Immature natural killer cell (primary cell): ENCODE measurements around the gene TMEM63C. TPM values are rescaled to one million over a fixed set of nuclear protein-coding genes. Genes with fewer than 3 reads are reported as not detected.

ENCODE experiments used
- DNase-seq, 3 donors: peaks; one replicate each; pipeline ENCODE4 v3.0.0; 2022; ENCODE audit warnings: mixed read lengths in 1 of 3
- H3K27ac Mint-ChIP-seq, 6 donors: one replicate each; pipeline ENCODE4 v1.8.0; 2020; ENCODE audit warnings: mixed read lengths in 6 of 6, mild to moderate bottlenecking in 5 of 6, inconsistent platforms in 4 of 6, moderate library complexity in 3 of 6
- H3K27me3 Mint-ChIP-seq, 3 donors: one replicate each; pipeline ENCODE4 v1.8.0; 2020 to 2021; ENCODE audit warnings: low read depth in 3 of 3, mild to moderate bottlenecking in 3 of 3, mixed read lengths in 3 of 3, moderate library complexity in 3 of 3, inconsistent platforms in 1 of 3
- H3K36me3 Mint-ChIP-seq, 3 donors: one replicate each; pipeline ENCODE4 v1.8.0; 2020; ENCODE audit warnings: mixed read lengths in 3 of 3, inconsistent platforms in 2 of 3, mild to moderate bottlenecking in 2 of 3
- H3K4me1 Mint-ChIP-seq, 2 donors: one replicate each; pipeline ENCODE4 v1.8.0; 2020; ENCODE audit warnings: inconsistent platforms in 2 of 2, mild to moderate bottlenecking in 2 of 2, mixed read lengths in 2 of 2, moderate library complexity in 1 of 2
- H3K4me3 Mint-ChIP-seq, 5 donors: one replicate each; pipeline ENCODE4 v1.8.0; 2020; ENCODE audit warnings: mild to moderate bottlenecking in 5 of 5, mixed read lengths in 5 of 5, inconsistent platforms in 3 of 5, moderate library complexity in 3 of 5
- H3K9me3 Mint-ChIP-seq, 6 donors: one replicate each; pipeline ENCODE4 v1.8.0; 2020; ENCODE audit warnings: mild to moderate bottlenecking in 6 of 6, mixed read lengths in 6 of 6, inconsistent platforms in 4 of 6, moderate library complexity in 3 of 6
- polyA plus RNA-seq, 3 donors: library from polyadenylated mRNA; unstranded; fragments of 300-500 nt; fragmentation: Illumina TruSeq; gene quantifications; one replicate each; pipeline ENCODE4 v1.2.3, GENCODE V29; 2021

Gene TMEM63C
- polyA plus RNA-seq, 3 donors from 2014 or later, result 0.03 to 0.64 TPM; not detected in 1

DNA sequence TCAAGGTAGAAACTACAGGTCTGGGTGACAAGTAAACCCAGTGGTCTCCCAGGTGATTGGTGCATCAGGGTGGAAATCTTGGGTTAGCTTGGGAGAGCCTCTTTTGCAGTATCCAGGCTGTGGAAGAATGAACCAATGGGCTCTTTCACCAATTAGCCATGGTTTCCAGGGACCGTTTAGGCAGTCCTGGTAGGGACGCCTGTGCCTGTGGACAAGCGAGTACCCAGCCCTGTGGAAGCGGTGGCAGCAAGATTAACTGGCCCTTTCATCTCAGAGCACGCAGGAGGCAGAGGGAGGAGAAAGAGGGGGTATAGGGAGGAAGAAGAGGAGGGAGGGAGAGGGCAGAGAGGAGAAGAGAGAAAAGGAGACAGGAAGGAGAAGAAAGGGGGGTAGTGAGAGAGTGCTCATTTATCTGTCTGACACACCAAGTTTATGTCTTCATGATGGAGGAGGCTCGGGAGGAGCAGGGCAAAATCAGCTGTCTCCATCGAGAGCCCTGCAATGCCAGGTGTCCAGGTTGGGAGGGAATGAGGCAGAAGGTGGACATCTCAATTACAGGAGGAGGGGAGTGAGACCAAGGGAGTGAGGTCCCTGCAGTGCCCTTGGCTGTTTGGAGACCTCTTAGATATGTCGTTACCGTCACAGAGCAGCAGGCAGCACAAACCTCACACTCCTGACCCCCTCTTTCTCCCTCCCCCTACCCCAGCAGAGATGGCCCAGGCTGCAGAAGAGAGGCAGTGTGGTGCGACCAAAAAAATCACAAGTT, 35.4 kb upstream of the TMEM63C start:
- no peaks in the 10 kb centered on the region for H3K9me3 Mint-ChIP-seq
- no peak overlapping the region for H3K27ac Mint-ChIP-seq
- H3K36me3 Mint-ChIP-seq, result no peaks in the 10 kb centered on the region
- H3K4me1 Mint-ChIP-seq, result peaks cover 0 to 3% of the 10 kb centered on the region in 2 donors
- H3K27me3 Mint-ChIP-seq, result peaks cover 4 to 31% (median 7%) of the 10 kb centered on the region in 3 donors
- DNase-seq, result no peak
- H3K4me3 Mint-ChIP-seq, result no peak overlapping the region

DNA sequence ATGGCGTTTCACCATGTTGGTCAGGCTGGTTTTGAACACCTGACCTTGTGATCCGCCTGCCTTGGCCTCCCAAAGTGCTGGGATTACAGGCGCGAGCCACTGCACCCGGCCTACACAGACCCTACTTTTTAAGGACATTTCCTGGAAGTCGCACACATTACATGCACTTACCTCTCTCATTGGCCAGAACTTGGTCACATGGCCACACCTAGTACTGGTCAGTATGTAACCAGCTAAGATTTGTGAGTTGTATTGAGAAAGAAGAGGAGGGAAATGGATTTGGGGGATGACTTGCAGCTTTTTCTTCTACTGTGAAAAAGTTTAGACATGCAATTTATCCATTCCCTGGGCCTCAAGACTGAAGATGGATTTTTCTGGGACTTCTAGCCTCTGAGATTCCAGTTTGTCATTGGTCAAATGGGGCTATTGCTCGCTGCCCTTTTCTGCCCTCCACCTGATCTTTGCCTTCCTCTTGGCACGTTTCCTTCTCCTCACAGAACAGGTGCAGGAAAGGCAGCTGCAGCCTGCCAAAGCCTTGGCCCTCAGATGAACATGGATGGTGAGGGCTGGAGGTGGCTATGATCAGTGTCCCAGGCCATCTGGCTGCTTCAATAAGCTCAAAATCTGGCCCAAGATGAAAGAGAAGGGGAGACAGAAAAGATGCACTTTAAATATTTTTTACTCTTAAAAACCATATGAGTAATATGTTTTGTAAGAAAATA, 32.9 kb upstream of the TMEM63C start:
- Mint-ChIP-seq H3K9me3 (no peaks in the 10 kb centered on the region), H3K27ac (no peak overlapping the region), H3K36me3 (no peaks in the 10 kb centered on the region), H3K4me1 (no peaks in the 10 kb centered on the region), H3K27me3 (peaks cover 1 to 15% (median 5%) of the 10 kb centered on the region in 3 donors), H3K4me3 (no peak overlapping the region)
- no peak for DNase-seq

DNA sequence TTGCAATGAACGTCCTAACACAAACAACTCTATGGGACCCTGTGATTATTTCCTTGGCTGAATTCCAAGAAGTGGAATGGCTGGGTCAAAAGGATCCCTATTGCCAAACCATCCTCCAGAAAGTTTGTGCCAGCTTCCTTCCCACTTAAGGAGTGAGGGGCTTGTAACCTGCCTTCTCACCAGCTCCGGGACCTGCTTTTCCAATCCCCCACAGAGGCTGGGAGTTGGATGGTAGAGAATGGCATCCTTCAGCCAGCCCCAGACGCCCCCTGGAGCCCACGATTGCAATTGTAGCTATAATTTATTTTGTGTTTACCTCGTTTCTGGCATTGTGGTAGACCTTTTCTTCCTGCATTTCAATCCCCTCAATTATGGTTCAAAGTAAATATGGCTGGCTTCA, 30.4 kb upstream of the TMEM63C start:
- H3K9me3 Mint-ChIP-seq, result no peaks in the 10 kb centered on the region
- H3K27ac Mint-ChIP-seq, result no peak overlapping the region
- no peak for DNase-seq
- no peaks in the 10 kb centered on the region for H3K4me1 Mint-ChIP-seq
- peaks cover 0 to 6% (median 5%) of the 10 kb centered on the region in 3 donors for H3K27me3 Mint-ChIP-seq
- no peaks in the 10 kb centered on the region for H3K36me3 Mint-ChIP-seq
- H3K4me3 Mint-ChIP-seq, result no peak overlapping the region

DNA sequence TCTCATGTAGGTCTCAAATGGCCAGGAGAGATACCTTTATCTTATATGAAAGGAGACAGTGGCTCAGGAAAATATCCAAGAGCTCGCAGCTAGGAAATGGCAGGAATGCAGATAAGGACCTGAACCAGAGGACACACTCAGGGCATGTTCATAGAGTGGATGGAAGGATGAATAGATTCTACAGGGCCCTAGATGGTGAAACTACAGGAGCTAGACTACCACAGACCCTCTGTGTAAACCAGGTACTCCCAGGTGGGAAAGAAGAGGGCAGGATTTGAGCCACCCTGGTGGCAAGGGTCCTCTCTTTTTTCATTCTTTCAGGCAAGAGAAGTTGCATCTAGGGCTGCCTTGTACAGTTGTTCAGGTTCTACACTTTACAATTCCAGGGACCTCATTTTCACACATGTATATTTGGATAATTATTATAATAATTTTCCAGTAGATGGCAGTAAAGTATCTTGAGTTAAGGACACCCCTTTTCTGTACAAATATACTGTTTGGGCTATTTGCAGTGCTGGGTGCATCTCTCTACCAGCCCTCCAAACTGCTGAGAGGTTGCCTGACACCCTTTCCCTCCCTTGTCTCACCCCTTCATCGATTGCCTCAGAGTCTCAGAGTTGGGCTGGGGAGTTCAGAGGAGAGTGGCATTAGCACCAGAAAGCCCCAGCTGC, 29.5 kb upstream of the TMEM63C start:
- Mint-ChIP-seq H3K9me3 (no peaks in the 10 kb centered on the region), H3K27ac (no peak overlapping the region), H3K4me3 (no peak overlapping the region), H3K36me3 (no peaks in the 10 kb centered on the region), H3K27me3 (peaks cover 0 to 6% (median 5%) of the 10 kb centered on the region in 3 donors), H3K4me1 (no peaks in the 10 kb centered on the region)
- peak in 2 of 3 donors; percentile 22 for DNase-seq

GRCh38 chr14:77153802-77154201, 27.8 kb upstream of the TMEM63C start:
- H3K4me1 Mint-ChIP-seq, result no peaks in the 10 kb centered on the region
- H3K27me3 Mint-ChIP-seq, result peaks cover 3 to 9% (median 6%) of the 10 kb centered on the region in 3 donors
- DNase-seq, result no peak
- H3K9me3 Mint-ChIP-seq, result no peaks in the 10 kb centered on the region
- H3K36me3 Mint-ChIP-seq, result no peaks in the 10 kb centered on the region
- H3K27ac Mint-ChIP-seq, result no peak overlapping the region
- H3K4me3 Mint-ChIP-seq, result no peak overlapping the region

GRCh38 chr14:77154421-77154820, 27.2 kb upstream of the TMEM63C start:
- H3K27ac Mint-ChIP-seq, result no peak overlapping the region
- H3K9me3 Mint-ChIP-seq, result no peaks in the 10 kb centered on the region
- DNase-seq, result no peak
- peaks cover 3 to 11% (median 9%) of the 10 kb centered on the region in 3 donors for H3K27me3 Mint-ChIP-seq
- H3K4me3 Mint-ChIP-seq, result no peak overlapping the region
- H3K4me1 Mint-ChIP-seq, result no peaks in the 10 kb centered on the region
- no peaks in the 10 kb centered on the region for H3K36me3 Mint-ChIP-seq

DNA sequence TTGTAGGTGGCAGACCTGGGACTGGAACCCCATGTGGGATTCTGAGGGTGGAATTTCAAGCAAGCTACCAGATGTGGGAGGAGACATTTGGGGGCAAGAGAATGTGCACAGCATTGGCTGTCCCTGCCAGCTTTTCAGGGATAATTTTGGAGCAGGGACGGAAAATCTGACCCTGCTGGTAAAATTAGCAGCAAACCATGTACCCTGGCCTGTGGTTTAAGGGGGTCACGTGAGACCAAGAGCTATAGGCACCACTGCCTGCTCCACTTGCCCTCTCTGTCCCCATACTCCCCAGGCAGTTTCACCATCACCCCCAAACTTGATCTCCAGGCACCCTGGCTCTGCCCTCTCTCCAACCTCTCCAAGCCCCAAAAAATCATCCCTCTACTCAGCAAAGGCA, 26.5 kb upstream of the TMEM63C start:
- Mint-ChIP-seq H3K36me3 (no peaks in the 10 kb centered on the region), H3K4me1 (no peaks in the 10 kb centered on the region), H3K9me3 (no peaks in the 10 kb centered on the region), H3K4me3 (no peak overlapping the region), H3K27me3 (peaks cover 3 to 11% (median 9%) of the 10 kb centered on the region in 3 donors), H3K27ac (no peak overlapping the region)
- no peak for DNase-seq

DNA sequence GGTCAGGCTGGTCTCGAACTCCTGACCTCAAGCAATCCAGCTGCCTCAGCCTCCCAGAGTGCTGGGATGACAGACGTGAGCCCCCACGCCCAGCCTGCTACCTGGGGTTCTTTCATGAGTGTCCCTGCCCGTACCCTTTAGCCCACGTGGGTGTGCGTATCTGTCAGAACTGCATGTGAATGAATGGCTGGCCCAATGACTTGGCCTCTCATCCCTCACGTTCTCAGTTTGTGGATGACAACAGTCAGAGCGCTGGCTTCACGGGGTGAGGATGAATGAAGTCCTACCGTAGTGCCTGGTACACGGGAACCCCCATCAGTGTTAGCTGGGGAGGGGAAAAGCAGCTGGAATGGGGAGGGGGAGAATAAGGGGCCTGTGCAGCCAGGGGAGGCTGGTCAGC, 23.9 kb upstream of the TMEM63C start:
- Mint-ChIP-seq H3K9me3 (no peaks in the 10 kb centered on the region), H3K27me3 (peaks cover 6 to 13% (median 9%) of the 10 kb centered on the region in 3 donors), H3K4me1 (no peaks in the 10 kb centered on the region)

GRCh38 chr14:77158175-77158881, 23.3 kb upstream of the TMEM63C start:
- no peaks in the 10 kb centered on the region for H3K36me3 Mint-ChIP-seq
- H3K9me3 Mint-ChIP-seq, result no peaks in the 10 kb centered on the region
- H3K27ac Mint-ChIP-seq, result no peak overlapping the region
- H3K27me3 Mint-ChIP-seq, result peaks cover 6 to 13% (median 9%) of the 10 kb centered on the region in 3 donors
- DNase-seq, result no peak
- no peaks in the 10 kb centered on the region for H3K4me1 Mint-ChIP-seq
- H3K4me3 Mint-ChIP-seq, result no peak overlapping the region

More for the DNA sequence above, 23.9 kb upstream of the TMEM63C start:
- no peaks in the 10 kb centered on the region for H3K36me3 Mint-ChIP-seq
- no peak overlapping the region for H3K4me3 Mint-ChIP-seq
- DNase-seq, result no peak
- no peak overlapping the region for H3K27ac Mint-ChIP-seq

DNA sequence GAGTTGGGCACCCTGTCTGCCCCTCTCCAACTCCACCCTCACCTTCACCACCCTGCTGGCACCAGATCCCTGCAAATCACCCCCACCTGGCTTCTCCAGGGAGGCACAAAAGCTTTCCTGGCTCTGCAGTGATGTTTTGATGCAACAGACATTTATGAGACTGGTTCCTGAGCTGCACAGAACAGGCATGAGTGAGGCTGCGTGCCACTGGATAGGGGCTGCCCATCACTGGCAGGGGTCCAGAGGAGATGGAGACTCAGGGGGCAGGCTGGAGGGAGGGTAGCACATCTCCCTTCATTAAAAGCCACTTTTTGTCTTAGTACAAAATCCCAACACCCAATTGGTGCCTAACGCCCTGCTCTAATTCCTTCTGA, 22.7 kb upstream of the TMEM63C start:
- Mint-ChIP-seq H3K4me1 (no peaks in the 10 kb centered on the region), H3K9me3 (no peaks in the 10 kb centered on the region), H3K27ac (no peak overlapping the region), H3K36me3 (no peaks in the 10 kb centered on the region), H3K4me3 (no peak overlapping the region), H3K27me3 (peaks cover 6 to 13% (median 6%) of the 10 kb centered on the region in 3 donors)
- DNase-seq, result no peak

GRCh38 chr14:77161011-77161410, 20.6 kb upstream of the TMEM63C start:
- Mint-ChIP-seq H3K4me3 (no peak overlapping the region), H3K27ac (no peak overlapping the region), H3K36me3 (no peaks in the 10 kb centered on the region), H3K4me1 (no peaks in the 10 kb centered on the region), H3K27me3 (peaks cover 6 to 21% (median 6%) of the 10 kb centered on the region in 3 donors), H3K9me3 (no peaks in the 10 kb centered on the region)
- no peak for DNase-seq

DNA sequence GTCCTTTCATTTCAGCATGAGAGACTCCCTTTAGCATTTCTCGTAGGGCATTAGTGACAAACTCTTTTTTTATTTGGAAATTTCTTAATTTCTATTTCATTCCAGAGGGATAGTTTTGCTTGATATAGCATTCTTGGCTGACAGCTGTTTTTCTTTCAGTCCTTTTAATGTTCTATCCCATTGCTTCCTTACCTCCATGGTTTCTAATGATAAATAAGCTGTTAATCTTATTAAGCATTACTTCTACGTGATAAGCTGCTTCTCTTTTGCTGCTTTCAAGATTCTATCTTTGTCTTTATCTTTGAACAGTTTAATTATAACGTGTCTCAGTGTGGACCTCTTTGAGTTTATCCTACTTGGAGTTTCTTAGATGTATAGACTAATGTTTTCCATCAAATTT, 11.6 kb upstream of the TMEM63C start:
- no peak overlapping the region for H3K27ac Mint-ChIP-seq
- peaks cover 6 to 17% (median 8%) of the 10 kb centered on the region in 3 donors for H3K27me3 Mint-ChIP-seq
- no peaks in the 10 kb centered on the region for H3K4me1 Mint-ChIP-seq
- peaks cover 0 to 5% (median 0%) of the 10 kb centered on the region in 3 donors for H3K36me3 Mint-ChIP-seq
- peaks cover 11 to 22% (median 13%) of the 10 kb centered on the region in 6 donors for H3K9me3 Mint-ChIP-seq
- H3K4me3 Mint-ChIP-seq, result no peak overlapping the region
- no peak for DNase-seq

DNA sequence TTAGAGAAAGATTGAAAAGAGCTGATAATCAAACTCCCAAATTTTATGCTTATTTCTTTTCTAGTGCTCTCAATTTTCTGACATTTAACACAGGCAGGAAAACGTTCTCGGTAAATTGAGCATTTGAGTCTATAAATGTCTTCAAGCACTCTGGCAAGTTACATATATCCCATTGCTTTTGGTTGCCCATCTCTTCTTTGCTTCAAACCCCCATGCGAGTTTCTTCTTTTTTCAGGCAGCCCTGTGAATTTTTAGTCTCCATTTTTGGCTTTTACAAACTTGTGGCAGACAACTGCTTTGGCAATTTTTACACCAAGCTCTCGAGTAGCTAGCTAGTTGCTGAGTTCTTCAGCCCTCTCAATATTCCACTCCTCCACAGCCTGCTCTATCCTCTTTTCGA, 8.7 kb upstream of the TMEM63C start:
- Mint-ChIP-seq H3K36me3 (peaks cover 0 to 5% (median 0%) of the 10 kb centered on the region in 3 donors), H3K4me1 (no peaks in the 10 kb centered on the region), H3K27me3 (peaks cover 1 to 15% (median 10%) of the 10 kb centered on the region in 3 donors), H3K4me3 (no peak overlapping the region), H3K9me3 (peaks cover 11 to 22% (median 13%) of the 10 kb centered on the region in 6 donors), H3K27ac (no peak overlapping the region)
- DNase-seq, result no peak
